Effector CD4-positive, alpha-beta T cell (primary cell): Measurements from ENCODE around the gene PDCD2L.
"Not testable (repeated sequence)": the region's sequence is repeated elsewhere in the genome, so short reads cannot be mapped to it uniquely, and the experiment has no call there.

Source experiments
- DNase-seq: peaks from one replicate; pipeline ENCODE4 v3.0.0-alpha.2; 2020

The PDCD2L gene

DNA sequence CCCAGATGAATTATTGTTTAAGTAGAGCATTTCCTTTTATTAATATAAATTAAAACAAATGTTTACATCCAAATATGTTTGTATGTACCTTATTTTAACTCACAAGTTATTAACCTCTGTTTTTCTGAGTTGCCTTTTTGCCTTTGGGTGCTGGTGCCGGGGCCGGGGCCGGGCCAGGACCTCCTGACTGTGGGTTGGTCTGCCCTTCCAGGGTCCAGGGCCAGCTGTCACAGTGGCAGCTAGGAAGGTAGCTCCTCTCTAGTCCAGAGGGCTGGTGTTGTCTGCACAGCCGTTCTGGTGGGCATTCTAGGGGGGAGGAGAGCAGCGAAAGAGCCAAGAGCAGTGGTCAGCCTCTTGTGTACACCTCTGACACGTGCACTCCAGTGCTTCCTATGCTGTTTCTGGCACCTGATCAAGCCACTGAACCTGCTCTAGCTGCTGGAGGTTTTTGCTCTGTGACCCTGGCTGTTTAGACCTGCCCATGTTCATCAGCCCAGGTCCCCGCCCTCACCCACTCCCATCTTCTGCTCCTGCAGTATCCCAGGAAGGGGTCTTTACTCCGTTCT, 22.0 kb downstream of the PDCD2L start:
- no peak for DNase-seq

DNA sequence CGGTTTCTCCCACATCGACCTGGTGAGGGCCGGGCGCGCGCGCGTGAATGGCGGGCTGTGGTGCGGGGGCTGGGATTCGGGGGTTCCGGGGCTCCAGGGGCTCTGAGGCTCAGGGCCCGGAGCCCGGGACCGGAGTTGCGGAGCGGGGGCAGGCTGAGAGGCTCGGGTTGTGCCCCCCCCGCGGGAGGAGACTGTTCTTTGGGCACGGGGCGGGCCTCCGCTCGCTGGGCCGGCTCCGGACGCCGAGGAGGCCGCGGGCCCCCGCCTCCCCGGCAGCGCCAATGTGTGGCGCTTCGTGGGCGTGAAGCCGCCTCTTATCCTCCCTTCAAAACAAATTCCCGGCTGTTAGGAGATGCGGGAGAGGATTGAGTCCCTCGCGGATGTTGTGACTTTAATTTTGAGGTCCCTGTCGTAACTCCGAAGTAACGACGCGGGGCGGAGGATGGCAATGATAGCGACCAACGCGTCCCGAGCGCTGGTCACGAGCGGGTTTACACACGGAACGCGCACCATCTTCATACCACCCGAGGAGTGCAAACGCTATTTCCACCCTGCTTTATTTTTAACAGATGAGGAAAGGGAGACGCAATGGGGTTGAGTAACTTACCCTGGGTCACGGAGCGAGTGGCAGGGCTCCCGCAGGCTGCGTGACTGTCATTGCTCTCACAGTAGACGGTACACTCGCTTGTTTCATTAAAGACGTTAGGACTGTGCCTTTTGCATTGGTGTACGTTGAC, 24.5 kb downstream of the PDCD2L start:
- DNase-seq: no peak

DNA sequence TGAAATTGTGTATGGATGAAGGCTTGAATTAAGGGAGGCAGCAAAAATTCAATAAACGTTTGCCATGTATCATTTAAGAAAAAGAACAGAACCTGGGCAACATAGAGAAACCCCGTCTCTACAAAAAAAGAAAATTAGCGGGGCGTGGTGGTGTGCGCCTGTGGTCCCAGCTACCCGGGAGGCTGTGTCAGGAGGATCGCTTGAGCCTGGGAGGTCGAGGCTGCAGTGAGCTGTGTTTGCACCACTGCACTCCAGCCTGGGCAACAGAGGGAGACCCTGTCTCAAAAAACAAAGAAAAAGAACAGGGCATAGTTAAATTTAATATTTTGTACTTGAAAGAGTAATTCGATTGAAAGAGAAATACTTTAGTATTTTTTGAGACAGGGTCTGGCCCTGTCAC, 25.4 kb downstream of the PDCD2L start:
- no peak for DNase-seq

DNA sequence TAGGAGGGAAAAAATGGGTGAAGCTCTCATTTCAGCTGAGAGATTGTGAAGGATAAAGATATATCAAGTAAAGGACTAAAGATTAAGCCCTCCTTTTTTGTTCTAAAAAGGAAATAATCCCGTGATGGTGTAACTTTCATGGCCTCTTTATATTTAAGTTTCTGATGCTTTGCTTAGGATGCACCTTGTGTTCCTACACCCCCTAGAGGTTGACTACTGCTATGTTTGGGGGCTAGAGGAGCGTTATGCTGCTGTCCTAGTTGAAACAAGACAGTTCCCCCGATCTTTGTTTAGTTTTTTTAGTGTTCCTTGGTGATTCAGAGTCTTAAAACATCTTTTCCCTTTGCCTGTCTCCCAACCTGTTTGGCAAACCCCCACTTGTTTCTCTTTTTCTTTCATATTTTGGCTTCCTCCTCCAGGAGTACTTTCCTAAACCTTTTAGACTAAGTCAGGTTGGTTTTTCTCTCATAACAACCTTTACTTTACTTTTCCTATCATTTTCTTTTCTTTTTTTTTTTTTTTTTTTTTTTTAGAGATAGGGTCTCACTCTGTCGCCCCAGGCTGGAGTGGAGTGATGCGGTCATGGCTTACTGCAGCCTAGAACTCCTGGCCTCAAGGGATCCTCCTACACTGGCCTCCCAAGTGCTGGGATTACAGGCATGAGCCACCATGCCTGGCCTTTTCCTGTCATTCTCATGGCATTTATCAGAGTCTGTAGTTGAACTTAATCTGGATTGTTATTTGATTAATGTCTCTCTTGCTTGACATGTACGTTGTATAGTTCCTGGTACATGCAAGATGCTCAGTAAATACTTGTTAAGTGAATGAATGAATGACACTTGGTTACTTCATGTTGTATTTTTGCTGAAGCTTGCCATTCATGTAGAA, 26.8 kb downstream of the PDCD2L start:
- peak; percentile 26 for DNase-seq

DNA sequence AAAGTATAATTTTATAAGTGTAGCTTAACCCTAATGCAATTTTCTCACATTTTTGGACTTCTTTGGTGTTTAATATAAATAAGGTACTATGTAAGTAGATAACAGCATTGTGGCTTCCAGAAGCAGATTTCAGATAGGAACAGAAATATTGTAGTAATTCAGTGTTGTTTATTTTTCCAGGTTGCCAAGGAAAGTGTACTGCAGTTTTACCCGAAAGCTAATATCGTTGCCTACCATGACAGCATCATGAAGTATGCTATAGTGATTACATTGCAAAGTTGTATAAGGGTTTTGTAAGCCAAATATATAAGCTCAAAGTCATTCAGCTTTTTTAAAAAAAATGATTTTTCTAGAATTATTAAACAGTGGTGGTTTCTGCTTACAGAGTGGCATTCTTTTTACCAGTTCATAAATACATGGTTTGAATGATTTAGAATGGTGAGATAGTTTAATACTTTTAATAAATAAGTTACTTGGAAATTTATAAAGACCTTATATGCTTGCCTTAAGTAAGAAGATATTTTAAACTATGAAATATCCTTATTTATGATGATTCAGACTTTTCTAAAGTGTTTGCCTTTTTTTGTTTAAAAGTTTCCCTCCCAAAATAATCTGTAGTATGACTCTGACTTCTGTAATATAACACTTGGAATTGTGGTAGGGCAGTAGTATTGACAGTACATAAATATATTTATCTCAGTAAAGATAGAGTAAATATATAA, 27.6 kb downstream of the PDCD2L start:
- no peak for DNase-seq

DNA sequence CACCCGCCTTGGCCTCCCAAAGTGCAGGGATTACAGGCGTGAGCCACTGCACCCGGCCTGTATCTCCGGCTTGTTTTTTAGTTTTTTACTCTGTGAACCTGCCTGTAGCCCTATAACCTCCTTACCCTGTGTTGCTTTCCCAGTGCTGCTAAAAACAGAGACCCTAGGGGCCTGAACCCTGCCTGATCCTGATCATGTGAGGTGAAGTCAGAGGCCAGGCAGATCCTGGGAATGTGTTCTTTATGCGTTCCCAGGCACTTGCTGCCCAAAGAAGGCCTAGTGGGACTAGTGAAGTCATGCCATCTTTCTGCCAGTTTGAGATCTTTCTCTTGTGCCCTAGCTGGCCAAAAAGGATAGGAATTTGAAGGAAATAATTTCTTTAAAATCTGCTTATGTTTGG, 28.6 kb downstream of the PDCD2L start:
- DNase-seq: no peak

DNA sequence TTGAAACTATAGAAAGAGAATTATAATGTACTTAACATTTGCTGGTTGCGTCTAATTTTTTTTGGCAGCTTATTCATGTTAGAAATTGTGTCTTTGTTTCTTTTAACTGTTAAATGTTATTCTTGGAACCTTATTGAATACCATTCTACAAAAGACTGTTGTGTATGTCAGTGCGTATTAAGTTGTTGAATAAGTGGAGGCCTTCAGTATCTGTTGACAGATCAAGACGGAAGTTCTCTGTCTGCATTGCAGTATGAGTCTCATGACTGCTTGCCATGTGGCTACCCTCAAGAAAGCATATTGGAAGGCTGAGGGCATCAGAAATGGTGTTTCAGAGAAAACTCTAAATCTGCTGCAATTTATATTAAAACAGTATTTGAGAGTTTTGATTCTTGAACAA, 32.5 kb downstream of the PDCD2L start:
- DNase-seq: no peak

DNA sequence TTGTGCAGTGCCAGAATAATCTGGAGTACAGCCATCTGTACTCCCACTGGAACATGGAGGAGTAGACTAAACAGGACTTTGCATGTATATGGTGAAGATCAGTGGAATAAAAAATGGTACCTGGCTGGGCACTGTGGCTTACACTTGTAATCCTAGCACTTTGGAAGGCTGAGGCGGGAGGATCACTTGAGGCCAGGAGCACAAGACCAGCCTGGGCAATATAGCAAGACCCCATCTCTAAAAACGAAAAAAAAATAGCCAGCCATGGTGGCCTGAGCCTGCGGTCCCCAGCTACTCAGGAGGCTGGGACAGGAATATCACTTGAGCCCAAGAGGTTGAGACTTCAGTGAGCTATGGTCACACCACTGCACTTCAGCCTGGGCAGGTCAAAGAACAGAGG, 44.0 kb downstream of the PDCD2L start:
- DNase-seq: no peak

DNA sequence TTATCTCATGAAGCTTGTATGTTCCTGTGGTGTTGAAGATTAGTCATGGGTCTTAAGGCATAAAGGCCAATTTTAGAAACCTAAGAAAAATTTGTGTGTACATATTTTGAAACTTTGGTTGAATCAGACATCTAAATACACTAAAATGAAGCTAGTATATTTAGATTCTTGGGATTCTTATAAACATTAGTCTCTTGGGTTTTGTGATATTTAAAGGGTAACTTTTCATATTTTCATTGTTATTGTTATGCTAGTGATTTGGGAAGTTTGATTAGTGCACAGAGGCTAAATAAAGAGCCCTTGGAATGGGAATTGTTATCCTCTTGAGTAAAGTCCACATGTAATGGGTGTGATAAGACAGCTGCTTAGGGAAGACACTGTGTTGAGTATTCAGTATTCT, 48.5 kb downstream of the PDCD2L start:
- no peak for DNase-seq

DNA sequence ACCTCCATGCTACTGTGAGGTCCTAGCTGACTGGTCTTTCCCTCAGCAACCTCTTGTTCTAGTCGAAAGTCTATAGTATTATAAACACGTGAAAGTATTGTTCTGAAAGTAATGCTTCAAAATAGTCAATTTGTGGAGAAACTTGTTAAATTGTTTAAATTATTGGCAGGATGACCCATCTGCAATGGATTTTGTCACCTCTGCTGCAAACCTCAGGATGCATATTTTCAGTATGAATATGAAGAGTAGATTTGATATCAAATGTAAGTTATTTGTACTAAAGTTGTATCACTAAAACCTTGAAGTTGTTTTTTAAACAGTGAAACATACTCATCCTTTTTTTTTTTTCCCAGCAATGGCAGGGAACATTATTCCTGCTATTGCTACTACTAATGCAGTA, 49.9 kb downstream of the PDCD2L start:
- DNase-seq: no peak

DNA sequence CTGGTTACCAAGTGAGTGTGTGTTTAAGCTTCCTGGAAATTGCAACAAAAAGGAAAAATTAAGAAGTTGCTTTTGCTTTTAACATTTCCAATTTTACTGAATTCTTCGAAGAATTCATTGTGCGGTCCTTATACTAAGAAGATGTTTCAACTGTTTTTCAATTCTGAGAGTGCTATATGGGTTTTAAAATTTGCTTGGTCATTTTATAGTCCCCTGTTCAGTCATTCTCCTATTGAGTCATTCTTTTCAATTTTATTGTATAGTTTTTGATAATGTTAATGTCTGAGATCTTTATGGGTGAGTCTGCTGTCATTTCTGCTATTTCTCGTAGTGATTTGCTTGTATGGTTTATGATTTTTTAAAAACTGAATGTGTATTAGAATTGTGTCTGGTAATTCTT, 50.5 kb downstream of the PDCD2L start:
- DNase-seq: no peak

DNA sequence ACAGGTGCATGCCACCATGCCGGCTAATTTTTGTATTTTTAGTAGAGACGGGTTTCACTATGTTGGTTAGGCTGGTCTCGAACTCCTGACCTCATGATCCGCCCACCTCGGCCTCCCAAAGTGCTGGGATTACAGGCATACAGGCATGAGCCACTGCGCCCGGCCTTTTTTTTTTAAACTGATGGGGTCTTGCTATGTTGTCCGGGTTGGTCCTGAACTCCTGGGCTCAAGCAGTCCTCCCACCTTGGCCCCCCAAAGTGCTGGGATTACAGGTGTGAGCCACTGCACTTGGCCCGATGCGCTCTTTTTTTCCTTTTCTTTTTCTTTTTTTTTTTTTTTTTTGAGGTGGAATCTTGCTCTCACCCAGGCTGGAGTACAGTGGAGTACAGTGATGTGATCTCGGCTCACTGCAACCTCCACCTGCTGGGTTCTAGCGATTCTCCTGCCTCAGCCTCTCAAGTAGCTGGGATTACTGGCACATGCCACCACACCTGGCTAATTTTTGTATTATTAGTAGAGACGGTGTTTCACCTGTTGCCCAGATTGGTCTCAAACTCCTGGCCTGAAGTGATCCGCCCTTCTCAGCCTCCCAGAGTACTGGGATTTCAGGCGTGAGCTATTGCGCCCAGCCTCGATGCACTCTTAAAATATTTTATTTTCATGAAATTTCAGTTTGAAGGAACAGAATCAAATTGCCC, 51.7 kb downstream of the PDCD2L start:
- not testable (repeated sequence) for DNase-seq

DNA sequence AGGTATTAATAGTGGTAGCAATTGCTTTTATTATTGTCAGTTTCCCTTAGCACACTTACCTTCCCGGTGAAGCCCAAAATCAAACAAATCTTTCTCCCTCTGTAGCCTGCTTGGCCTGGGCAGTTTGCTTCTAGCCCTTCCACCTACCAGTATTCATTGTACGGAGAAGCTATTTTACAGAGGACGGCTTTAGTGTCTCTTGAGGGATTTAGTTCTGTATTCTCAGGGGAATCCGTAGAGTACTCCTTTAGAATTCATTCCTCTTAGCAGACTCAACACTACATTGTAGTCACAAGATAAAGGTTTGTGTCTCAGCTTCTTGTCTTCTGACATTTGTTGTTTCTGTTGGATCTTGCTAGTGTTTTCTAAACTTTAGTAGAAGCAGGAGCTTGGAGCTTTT, 53.2 kb downstream of the PDCD2L start:
- DNase-seq: no peak

DNA sequence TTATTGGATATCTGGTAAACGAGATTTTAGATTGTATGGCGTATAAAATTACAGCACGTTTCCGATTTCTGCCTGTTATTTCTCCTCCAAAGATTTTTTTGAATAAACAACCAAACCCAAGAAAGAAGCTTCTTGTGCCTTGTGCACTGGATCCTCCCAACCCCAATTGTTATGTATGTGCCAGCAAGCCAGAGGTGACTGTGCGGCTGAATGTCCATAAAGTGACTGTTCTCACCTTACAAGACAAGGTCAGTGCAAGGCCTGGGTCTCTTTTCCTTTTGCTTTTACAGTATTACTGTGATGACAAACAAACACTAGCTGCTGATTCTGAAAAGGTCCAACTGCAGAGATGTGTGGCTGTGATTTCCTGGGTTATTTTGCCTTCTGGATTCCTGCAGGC, 54.5 kb downstream of the PDCD2L start:
- no peak for DNase-seq

DNA sequence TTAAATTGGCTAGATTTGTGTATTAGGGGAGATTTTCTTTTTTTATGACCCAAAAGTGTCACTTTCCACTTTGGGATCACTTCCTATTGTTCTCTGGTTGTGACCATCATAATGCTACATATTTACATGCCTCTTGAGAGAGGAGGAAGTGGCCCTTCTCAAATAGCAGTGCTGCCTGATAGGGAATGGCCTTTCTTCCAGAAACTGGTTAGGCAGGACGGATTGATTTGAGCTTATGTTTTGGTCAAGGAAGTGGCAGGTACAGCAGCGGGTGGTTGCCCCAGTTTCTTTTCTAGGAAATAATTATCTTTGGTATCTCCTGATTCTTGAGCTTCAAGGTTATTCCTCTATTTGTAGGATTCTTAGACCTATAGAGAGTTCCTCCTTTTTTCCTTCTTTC, 55.4 kb downstream of the PDCD2L start:
- no peak for DNase-seq

DNA sequence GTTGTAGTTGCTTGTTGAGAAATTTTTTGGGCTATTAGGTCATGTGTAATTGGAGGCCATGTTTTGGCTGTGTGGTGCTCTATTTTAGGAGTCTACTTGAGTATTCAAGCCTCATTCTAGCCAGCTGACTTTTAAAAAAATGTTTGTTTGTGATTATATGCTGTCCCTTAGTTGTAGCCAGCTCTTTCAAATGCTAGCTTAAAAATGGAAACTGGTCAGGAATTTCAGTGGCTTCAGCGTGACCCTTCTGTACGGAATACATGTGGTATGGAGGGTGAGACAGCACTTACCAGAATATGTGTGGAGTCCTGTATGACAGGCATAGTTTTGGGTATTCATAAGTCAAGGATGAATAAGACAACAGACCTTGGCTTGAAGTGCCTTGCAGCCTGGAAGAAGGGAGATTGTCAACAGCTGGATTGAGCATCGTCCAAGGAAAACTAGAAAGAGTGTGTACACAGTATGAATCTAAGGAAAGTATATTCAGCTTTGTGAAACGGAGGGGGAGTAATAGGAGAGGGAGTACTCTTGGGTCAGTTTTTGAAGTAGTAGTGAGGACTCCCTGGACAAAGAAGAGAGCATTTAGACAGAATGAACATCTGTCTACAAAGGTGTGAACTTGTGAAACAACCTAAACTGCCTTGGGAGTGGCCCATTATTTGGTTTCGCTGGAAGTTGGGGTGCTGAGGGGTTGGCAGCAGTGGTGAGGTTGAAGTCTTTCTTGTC, 57.3 kb downstream of the PDCD2L start:
- DNase-seq: no peak

DNA sequence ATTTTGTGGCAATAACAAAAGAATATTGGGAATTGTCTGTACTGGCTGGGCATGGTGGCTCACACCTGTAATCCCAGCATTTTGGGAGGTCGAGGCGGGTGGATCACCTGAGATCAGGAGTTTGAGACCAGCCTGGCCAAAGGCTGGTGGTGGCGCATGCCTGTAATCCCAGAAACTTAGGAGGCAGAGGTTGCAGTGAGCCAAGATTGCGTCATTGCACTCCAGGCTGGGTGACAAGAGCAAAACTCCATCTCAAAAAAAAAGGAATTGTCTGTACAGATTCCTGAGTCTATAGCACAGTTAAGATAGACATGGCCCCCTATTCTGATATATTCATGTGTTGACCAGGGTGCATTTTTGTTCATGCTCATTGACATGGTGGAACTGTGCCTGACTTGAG, 60.6 kb downstream of the PDCD2L start:
- not testable (repeated sequence) for DNase-seq

DNA sequence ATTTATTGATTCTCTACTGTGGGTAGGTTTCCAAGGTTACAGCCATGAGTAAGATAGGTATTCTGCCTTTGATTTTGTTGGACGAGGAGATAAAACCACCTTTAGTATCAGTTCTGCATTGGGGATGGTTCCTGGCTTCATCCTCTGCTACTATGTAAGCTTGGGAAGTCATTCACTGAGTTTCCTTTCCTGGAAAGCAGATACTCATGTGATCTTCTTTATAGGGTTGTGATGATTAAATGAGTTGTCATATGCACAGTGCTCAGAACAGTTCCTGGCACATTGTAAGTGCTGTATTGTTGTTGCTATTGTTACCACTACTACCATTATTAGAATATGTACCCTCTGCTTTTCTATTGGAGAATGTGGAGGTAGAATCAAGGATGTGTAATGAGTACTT, 64.2 kb downstream of the PDCD2L start:
- DNase-seq: no peak

DNA sequence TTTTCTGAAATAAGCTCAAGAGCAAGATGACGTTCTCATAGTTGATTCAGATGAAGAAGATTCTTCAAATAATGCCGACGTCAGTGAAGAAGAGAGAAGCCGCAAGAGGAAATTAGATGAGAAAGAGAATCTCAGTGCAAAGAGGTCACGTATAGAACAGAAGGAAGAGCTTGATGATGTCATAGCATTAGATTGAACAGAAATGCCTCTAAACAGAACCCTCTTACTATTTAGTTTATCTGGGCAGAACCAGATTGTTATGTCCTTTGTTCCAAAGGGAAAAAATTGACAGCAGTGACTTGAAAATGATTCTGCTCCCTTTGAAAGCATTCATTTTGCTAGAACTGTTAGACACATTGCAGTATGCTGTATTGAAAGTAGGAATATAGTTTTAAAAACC, 64.8 kb downstream of the PDCD2L start:
- not testable (repeated sequence) for DNase-seq

DNA sequence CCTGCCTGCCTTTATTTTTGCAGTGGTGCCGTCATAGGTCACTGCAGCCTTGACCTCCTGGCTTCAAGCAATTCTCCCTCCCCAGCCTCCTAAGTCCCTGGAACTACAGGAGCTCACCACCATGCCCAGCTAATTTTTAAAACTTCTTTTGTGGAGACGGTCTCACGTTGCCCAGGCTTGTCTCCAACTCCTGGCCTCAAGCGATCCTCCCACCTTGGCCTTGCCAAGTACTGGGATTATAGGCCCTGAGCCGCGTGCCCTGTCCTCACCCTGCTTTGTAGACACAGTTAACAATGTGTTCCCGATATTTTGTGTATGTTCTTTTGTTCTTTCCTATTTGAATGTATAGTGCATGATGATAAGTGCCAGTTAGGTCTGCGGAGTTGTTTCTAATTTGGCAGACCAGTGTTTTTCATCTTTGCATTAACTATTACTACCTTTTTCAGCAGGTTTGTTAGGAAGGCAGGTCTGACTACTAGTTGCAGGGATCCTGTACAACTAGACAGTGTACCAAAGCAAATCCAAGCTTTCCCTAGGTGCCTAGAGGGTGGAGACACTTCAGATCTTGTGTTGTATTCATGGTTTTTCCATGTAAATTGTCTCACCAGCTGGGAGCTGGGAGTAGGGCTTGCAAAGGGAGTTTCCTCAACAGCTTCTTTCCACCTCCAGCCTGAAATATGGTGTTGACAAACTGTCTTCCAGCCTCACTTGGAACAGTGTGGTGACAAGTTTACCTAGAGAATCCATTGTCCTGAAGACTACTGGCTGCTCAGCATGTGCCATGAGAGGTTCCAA, 67.9 kb downstream of the PDCD2L start:
- no peak for DNase-seq
